ENCODE data around the gene SLC9A3. TPM values are rescaled to one million over a fixed set of nuclear protein-coding genes. Genes with fewer than 3 reads are reported as not detected.

SLC9A3 gene
- total RNA-seq, 1 donor from 2014 or later = 1.3 TPM

GRCh38 chr5:478982-479535 lies 45.2 kb downstream of the SLC9A3 start:
- no peak for TF ChIP-seq CTCF (conservative IDR thresholded peaks at IDR 0.05; ENCODE audit: low read depth, low read length)
- H3K4me3 ChIP-seq (ENCODE audit: low read depth, low read length) = no peak overlapping the region
- DNase-seq (ENCODE audit: low read depth) = no peak

GRCh38 chr5:478369-478981 lies 45.8 kb downstream of the SLC9A3 start:
- no peak for TF ChIP-seq CTCF (conservative IDR thresholded peaks at IDR 0.05; ENCODE audit: low read depth, low read length)
- H3K4me3 ChIP-seq (ENCODE audit: low read depth, low read length) = no peak overlapping the region
- no peak for DNase-seq (ENCODE audit: low read depth)

- no peak for DNase-seq (ENCODE audit: low read depth)
- TF ChIP-seq CTCF (conservative IDR thresholded peaks at IDR 0.05; ENCODE audit: low read depth, low read length) = no peak
- H3K4me3 ChIP-seq (ENCODE audit: low read depth, low read length) = no peak overlapping the region
Observed at GRCh38 chr5:477871-478270, 46.4 kb downstream of the SLC9A3 start.

GRCh38 chr5:477247-477646 lies 47.0 kb downstream of the SLC9A3 start:
- no peak for TF ChIP-seq CTCF (conservative IDR thresholded peaks at IDR 0.05; ENCODE audit: low read depth, low read length)
- no peak overlapping the region for H3K4me3 ChIP-seq (ENCODE audit: low read depth, low read length)
- DNase-seq (ENCODE audit: low read depth) = no peak

GRCh38 chr5:476814-477175 lies 47.5 kb downstream of the SLC9A3 start:
- H3K4me3 ChIP-seq (ENCODE audit: low read depth, low read length) = no peak overlapping the region
- TF ChIP-seq CTCF (conservative IDR thresholded peaks at IDR 0.05; ENCODE audit: low read depth, low read length) = no peak
- no peak for DNase-seq (ENCODE audit: low read depth)

GRCh38 chr5:476102-476813 lies 48.0 kb downstream of the SLC9A3 start:
- no peak for TF ChIP-seq CTCF (conservative IDR thresholded peaks at IDR 0.05; ENCODE audit: low read depth, low read length)
- DNase-seq (ENCODE audit: low read depth) = no peak
- no peak overlapping the region for H3K4me3 ChIP-seq (ENCODE audit: low read depth, low read length)

Measured in epithelial cell of proximal tubule (primary cell).